Progenitor cell of endocrine pancreas (in vitro differentiated cells): Measurements from ENCODE around the gene PCSK1. TPM values are rescaled to one million over a fixed set of nuclear protein-coding genes. Genes with fewer than 3 reads are reported as not detected.

Source experiments
- DNase-seq: peaks from one replicate; pipeline ENCODE4 v3.0.0; 2021; ENCODE audit warnings: low spot score; ENCODE audit not compliant: unreplicated experiment
- H3K27ac Mint-ChIP-seq: 2 replicates; pipeline ENCODE4 v1.8.0; 2021; ENCODE audit warnings: mild to moderate bottlenecking, moderate library complexity, mixed read lengths
- H3K27me3 Mint-ChIP-seq: 2 replicates; pipeline ENCODE4 v1.8.0; 2021; ENCODE audit warnings: mixed read lengths
- H3K36me3 Mint-ChIP-seq: 2 replicates; pipeline ENCODE4 v1.8.0; 2022; ENCODE audit warnings: mixed read lengths; ENCODE audit not compliant: insufficient read depth
- H3K4me1 Mint-ChIP-seq: 2 replicates; pipeline ENCODE4 v1.8.0; 2021; ENCODE audit warnings: low read depth, mixed read lengths
- H3K4me3 Mint-ChIP-seq: 2 replicates; pipeline ENCODE4 v1.8.0; 2021; ENCODE audit warnings: low read depth, mild to moderate bottlenecking, moderate library complexity, mixed read lengths
- H3K9me3 Mint-ChIP-seq: 2 replicates; pipeline ENCODE4 v1.8.0; 2021; ENCODE audit warnings: low read depth, mixed read lengths
- total RNA-seq: library from RNA; stranded (reverse); gene quantifications from 2 replicates; pipeline ENCODE4 v1.2.1, GENCODE V29; 2021
- TF ChIP-seq, protein P1 (sequence below): fragments of 200-600 bp; sonication (generic); IDR thresholded peaks from one replicate; pipeline ENCODE4 v1.5.0; 2021; ENCODE audit warnings: antibody characterized with exemption, mild to moderate bottlenecking; ENCODE audit not compliant: unreplicated experiment

PCSK1 gene
- total RNA-seq, 1 donor from 2014 or later: 1.9 TPM

DNA sequence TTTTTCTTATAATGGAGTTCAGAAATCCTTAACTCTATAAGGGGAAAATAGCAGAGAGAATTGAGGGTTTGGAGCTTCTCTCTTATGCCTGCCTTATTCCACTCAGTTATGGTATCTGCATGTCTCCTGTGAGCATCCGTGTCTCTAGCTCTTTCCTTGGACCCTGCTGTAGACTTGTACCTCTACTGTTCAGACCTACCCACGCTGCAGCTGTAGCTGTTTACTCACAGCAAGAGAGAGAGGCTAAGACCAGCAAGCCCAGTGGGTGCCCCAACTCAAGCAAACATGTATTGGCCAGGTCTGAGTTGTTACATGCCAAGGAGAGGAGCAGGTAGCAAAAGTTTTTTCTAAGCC, 7.1 kb upstream of the PCSK1 start:
- Mint-ChIP-seq H3K4me1 (no peaks in the 10 kb centered on the region), H3K9me3 (no peaks in the 10 kb centered on the region), H3K36me3 (no peaks in the 10 kb centered on the region), H3K4me3 (no peak overlapping the region), H3K27me3 (peaks cover 30% of the 10 kb centered on the region), H3K27ac (no peak overlapping the region)
- TF ChIP-seq, protein P1, sequence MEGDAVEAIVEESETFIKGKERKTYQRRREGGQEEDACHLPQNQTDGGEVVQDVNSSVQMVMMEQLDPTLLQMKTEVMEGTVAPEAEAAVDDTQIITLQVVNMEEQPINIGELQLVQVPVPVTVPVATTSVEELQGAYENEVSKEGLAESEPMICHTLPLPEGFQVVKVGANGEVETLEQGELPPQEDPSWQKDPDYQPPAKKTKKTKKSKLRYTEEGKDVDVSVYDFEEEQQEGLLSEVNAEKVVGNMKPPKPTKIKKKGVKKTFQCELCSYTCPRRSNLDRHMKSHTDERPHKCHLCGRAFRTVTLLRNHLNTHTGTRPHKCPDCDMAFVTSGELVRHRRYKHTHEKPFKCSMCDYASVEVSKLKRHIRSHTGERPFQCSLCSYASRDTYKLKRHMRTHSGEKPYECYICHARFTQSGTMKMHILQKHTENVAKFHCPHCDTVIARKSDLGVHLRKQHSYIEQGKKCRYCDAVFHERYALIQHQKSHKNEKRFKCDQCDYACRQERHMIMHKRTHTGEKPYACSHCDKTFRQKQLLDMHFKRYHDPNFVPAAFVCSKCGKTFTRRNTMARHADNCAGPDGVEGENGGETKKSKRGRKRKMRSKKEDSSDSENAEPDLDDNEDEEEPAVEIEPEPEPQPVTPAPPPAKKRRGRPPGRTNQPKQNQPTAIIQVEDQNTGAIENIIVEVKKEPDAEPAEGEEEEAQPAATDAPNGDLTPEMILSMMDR: no peak
- no peak for DNase-seq

DNA sequence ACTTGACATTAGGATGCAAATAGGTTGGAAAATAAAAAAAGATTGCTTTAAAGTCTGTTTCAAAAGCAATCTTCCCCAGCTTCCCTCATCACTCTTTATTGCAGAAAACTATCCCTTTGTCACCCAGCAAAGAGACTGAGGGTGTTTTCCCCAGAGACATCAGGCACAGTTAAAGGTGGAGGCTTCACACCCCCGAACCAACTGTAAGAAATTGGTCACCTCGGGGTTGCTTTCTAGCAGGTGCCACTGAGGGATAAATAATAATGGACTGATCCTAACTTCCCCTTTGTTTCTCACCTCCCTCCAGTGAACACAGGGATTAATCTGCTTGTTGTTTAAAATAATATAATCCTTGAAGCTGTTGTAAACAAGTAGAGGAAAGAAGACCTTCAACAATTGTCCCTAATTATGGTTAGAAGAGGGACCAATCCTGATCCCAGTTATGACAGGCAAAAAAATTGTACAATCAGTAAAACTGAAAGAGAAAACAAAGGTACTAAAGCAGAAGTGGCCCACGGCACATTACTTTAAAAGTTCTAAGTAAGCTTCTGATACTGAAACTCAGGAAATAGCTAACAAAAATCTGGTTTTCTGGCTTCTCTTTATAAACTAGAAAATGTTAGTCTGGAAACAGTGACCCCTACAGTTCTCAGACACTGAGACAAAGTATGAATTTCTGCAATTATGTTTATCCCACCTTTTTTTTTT, 6.6 kb upstream of the PCSK1 start:
- Mint-ChIP-seq H3K36me3 (no peaks in the 10 kb centered on the region), H3K9me3 (no peaks in the 10 kb centered on the region), H3K4me3 (no peak overlapping the region), H3K27me3 (peaks cover 34% of the 10 kb centered on the region), H3K27ac (no peak overlapping the region), H3K4me1 (no peaks in the 10 kb centered on the region)
- no peak for DNase-seq
- TF ChIP-seq, protein P1: no peak

DNA sequence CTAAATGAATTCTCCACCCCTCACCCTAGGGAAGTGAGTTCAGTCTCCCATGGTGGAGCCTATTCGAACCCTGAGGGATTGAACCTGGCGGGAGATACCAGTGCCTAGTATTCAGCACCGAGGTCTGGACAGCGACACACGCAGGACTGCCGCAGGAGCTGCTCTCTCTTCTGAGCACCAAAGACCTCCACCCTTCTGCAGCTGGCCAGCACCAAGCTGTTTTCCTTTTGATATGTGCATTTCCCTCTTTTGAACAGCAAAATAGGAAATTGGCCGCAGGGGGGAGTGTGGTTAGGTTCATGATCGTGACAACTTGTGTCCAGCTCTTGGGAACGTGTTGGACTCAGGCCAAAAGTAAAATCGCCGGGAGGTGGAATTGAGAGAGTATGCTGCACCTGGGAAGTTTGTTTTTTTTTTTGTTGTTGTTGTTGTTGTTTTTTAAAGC, 1.2 kb upstream of the PCSK1 start:
- Mint-ChIP-seq H3K4me3 (no peak overlapping the region), H3K27ac (no peak overlapping the region), H3K27me3 (peaks cover 72% of the 10 kb centered on the region), H3K9me3 (no peaks in the 10 kb centered on the region), H3K36me3 (no peaks in the 10 kb centered on the region), H3K4me1 (peaks cover 2% of the 10 kb centered on the region)
- DNase-seq: peak; percentile 74
- TF ChIP-seq, protein P1: peak; percentile 29

DNA sequence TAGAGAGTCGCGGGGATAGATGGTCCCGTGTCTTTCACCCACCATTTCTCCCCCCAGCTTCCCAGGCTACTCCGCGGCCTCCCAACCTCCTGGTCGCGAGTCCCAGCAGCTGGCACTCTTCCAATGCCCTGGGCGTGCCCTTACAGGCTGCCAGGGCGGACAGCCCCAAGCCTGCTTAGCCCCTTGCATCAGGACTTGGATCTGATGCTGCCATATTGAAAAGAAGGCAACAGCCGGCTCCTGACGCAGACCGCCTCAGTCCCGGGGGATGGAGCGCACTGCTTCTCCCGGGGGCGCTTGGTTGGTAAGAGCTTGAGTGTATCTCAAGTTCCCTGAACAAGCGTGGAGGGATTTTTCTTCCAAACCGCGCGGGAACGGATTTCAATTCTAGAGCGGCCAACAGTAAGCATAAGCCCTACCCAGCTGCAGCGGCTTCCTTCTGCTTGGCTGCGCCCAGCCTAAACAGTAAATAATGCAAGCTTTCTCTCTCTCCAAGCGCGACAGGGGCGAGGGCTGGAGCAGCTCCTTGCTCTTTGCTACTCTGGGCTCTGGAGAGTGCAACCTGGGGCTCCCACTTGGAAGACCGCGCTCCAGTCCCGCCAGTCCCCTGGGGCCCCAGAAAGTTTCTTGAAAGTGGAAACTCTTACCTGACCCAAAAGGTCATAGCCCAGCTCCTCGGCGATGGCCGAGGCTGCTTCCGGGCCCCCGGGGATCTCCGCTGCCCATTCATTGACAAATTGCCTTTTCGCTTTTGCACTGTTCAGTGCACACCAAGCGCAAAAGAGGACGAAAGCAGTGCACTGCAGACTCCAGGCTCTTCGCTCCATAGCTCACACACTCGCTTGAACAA, 607 bp downstream of the PCSK1 start:
- Mint-ChIP-seq H3K36me3 (no peaks in the 10 kb centered on the region), H3K9me3 (no peaks in the 10 kb centered on the region), H3K27ac (no peak overlapping the region), H3K4me1 (peaks cover 2% of the 10 kb centered on the region), H3K4me3 (peak overlapping the region; percentile 35), H3K27me3 (peaks cover 70% of the 10 kb centered on the region)
- TF ChIP-seq, protein P1: no peak
- DNase-seq: no peak

DNA sequence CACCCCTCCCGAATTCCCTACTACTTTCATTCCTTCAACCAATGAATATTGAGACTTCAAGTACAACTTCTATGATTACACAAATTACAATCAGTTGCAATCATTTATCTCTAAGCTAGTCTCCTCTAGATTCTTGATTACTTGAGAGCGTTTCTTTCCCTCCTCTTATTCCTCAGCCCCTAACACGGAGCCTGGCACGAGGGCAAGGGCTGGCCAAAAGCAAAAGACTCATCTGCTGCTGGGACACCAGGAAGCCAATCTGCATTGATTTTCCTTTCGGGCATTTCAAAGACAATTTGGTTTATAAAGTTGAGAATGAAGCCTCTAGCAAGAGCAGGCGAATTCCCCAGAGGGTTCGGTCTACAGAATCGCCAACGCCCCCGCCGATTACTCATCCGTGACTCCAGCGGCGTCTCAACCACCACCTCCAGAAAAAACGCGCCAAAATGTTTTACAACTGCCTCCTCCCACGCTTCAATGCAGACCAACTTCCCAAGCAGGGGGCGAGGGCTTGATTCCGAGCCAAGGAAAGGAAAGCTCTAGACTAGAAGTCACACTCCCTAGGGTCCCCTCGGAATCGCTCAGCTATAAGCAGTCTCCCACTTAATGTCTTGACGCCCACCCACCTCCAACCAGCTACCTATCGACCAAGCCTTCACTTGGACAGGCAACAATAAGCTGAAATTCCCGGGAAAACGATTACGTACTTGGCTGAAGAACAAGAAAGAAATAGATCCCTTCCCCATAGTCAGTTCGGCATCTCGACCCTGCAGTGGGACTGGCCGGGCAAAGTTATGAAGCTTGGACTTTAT, 1.5 kb downstream of the PCSK1 start:
- Mint-ChIP-seq H3K9me3 (no peaks in the 10 kb centered on the region), H3K4me3 (peak overlapping the region; percentile 27), H3K4me1 (peaks cover 2% of the 10 kb centered on the region), H3K27ac (no peak overlapping the region), H3K27me3 (peaks cover 69% of the 10 kb centered on the region), H3K36me3 (no peaks in the 10 kb centered on the region)
- DNase-seq: no peak
- TF ChIP-seq, protein P1: no peak
